Cerebellar cortex (tissue), 1 donor: Measurements from ENCODE around the gene TNS4.

Source experiments
- DNase-seq: peaks from one replicate; pipeline ENCODE4 v3.0.0-alpha.2; 2015; ENCODE audit warnings: low spot score

The TNS4 gene

DNA sequence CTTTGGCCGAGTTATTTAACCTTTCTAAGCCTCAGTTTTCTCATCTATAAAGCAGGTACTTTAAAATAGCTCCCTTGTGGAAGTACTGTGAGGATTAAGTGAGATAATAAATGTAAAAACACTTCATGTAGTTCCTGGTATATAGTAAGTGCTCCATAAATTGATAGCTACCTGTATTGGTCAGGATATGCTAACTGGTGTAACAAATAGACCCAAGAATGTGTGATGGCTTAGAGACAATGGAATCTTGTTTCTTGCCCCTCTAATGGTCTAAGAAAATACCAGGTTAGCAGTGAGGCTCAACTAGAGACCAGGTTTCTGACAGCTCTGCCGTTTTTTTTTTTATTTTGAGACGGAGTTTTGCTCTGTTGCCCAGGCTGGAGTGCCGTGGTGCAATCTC is 34.0 kb upstream of the TNS4 start:
- DNase-seq, result no peak

DNA sequence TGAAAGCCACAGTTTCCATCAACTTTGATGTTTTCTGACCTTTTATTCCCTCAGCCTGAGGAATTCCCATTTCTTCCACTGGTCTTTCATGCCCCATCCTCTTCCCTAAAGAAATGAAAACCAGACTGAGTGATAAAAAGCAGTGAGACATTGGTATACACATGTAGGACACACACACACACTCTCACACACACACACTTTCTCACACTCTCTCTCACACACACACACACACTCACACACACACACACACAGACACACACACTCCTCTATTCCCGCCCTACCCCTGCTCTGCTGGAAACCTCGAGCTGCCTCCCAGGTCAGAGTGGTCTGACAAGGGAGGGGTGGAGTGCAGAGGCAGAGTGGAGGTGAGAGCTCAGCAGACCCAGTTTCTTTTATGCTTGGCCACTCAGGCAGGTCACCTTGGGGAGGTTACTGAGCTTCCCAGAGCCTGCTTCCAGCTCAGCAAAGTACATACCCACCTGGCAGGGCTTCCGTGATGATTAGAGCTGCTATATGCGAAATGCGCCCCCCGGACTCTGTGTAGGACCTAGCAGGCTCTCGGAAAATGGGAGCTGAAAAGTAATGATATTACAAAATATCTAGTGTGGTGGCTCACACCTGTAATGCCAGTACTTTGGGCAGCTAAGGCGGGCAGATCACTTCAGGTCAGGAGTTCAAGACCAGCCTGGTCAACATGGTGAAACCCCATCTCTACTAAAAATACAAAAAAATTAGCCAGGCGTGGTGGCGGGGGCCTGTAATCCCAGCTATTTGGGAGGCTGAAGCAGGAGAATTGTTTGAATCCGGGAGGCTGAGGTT is 33.2 kb upstream of the TNS4 start:
- no peak for DNase-seq

DNA sequence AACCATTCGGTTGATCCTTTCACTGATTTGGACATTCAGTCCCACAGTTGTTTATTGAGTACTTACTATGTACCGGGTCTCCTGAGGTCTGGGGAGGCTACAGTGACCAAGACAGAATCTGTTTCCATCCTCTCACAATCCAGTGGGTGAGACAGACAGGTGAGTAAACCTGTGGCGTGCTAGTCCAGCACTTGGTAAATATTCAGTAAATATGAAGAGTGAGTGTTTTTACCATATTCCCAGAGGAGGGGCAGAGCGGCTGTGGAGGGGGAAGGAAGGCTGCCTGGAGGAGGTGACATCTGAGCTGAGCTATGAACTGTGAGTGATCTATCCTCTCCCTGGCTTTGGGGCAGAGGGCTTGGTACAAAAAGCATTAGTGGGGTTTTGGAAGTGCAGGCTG is 32.5 kb upstream of the TNS4 start:
- DNase-seq, result no peak

DNA sequence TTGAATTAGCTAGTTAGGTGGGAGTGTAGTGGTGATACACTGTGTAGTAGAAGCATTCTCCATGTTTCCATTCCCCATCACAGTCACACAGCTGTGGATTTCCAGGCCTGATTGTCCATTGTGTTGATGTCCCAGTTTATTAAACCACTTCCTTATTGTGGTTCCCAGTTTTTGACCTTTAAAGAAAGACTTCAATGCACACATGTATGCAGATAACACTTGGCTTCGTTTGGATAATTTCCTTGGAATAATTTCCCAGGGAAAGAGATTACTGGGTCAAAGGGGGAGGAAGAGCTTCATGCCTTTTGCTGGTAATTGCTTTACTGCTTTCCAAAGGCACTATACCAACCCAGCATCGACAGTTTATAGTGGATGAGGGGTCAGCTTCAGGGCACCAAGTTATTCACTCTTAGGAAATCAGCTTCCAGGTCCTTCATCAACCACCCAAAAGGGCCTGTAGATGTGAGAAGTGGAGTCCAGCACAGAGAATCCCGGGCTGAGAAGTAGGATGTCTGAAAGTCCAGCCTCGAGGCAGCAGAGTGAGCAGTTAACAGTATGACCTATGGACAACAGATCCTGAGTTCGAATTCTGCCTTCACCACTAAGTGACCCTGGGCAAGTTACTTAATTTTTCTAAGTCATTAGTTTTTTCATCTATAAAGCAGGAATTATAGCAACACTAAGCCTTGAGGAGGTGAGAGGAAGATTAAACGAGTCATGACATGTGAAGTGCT is 31.3 kb upstream of the TNS4 start:
- DNase-seq, result no peak

DNA sequence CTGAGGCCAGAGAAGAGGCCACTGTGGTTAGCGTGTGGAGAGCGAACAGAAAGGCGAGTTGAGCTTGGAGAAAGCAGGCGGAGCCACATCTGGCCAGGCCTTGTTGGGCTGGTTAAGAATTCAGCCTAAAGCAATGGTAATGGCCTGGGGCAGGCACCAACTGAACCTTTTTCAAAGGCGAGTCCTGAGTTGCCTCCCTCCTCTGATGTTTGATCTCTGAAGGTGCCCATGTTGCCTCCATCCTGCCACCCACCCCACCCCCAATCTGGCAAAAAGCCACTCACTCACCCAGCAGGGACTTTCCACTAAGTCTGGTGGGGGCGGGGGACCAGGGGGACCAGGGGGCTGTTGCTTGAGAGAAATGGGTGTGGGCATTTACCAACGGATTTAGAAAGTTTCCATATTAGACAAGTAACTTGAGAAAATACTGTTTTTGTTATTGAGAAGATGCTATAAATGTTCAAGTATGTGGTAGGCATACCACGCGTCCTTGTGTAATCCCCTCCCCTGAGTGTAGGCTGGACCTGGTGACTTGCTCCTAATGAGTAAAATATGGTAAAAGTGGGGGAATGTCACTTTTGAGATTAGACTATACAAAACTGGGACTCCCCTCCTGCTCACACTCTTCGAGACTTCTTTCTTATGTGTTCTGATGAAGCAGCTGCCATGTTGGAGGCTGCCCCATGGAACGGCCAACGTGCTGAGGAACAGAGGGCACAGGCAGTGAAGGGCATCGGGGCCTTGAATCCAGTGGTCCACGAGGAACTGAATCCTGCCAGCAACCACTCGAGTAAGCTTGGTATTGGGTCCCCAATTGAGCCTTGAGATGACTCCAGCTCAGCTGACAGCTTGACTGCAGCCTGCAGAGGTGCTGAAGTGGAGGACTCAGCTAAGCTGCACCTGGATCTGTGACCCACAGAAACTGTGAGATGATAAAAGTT is 29.9 kb upstream of the TNS4 start:
- DNase-seq, result no peak

DNA sequence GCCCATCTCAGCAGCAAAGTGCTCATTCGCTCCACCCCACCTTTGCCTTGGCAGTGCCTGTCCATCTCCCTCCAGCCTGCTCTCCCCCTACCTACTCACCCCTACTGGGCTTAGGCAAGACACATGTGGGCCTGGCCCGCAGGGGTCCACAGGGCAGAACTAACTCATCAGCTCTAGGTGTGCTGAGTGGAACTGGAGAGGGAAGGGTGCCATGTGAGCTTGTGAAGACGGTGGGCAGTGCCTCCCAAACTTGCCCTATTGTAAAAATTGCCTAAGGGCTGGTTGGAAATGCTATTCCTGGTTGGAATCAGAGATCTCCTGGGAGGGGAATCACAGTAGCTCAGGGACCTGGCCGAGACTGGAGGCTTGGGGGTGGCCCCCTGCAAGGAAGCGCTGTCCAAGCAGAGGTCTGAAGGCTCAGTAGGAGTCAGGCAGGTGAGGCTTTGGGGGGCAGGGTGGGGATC is 29.1 kb upstream of the TNS4 start:
- no peak for DNase-seq

DNA sequence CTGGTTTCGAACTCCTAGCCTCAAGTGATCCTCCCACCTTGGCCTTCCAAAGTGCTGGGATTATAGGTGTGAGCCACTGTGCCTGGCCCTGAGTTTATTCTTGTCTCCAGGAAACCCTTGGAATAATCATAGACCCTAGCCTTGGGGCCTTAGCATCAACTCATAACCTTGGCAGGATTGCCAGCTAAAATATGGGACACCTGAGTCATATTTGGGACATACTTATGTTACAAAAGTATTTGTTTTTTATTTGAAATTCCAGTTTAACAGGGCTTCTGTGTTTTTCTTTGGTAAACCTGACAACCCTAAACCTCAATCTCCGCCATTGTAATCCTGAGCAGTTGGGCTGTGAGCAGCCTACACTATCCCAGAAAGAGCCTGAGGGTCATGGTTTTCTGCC is 28.6 kb upstream of the TNS4 start:
- no peak for DNase-seq

DNA sequence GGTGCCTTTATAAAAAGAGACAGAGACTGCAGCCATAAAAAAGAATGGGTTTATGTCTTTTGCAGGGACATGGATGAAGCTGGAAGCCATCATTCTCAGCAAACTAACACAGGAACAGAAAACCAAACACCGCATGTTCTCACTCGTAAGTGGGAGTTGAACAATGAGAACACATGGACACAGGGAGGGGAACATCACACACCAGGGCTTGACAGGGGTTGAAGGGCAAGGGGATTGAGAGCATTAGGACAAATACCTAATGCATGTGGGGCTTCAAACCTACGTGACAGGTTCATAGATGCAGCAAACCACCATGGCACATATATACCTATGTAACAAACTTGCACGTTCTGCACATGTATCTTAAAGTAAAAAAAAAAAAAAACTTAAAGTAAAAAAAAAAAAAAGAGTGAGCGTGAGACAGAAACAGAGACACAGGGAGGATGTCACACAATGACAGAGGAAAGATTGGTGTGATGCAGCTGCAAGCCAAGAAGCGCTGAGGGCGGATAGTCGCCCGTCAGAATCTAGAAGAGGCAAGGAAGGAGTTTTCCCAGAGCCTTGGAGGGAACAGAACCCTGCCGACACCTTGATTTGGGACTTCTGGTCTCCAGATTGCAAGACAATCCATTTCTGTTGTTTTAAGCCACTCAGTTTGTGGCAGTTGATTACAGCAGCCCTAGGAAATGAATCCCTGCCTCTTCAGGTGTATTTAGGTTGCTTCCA is 27.4 kb upstream of the TNS4 start:
- no peak for DNase-seq

DNA sequence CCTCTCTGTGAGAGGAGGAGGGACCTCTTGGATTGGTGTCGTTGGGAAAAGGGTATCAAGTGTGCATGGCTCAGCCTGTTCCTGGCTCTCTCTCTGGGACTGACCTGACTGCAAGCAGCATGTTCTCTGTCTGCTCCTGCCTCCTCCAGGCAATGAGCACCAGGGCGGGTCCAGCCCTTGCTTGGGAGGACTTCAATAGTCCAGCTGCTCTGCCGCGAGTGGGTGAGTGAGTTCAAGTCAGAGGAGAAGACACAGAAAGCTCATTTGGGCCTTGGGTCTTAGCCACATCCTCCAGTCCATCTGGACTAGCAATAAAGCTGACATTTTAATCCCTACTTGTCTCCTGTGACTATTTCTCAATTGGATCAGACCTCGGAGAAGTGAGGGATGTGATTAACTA is 25.2 kb upstream of the TNS4 start:
- no peak for DNase-seq

DNA sequence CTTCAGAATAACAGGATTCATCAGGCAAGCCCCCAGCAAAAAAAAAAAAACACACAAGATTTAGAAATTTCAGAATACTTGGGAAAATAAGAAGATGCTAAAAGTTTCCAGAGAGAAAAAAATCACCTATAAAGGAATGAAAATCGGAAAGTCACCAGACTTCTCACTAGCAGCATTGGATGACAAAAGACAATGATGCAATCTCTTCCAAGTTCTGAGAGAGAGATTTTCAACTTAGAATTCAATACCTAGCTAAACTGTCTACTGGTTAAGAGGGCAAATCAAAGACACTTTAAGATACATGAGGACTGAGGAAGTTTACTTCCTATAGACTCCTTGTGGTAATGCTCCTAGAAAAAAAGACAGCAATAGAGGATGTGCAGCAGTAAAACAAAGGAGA is 23.9 kb upstream of the TNS4 start:
- DNase-seq, result no peak

DNA sequence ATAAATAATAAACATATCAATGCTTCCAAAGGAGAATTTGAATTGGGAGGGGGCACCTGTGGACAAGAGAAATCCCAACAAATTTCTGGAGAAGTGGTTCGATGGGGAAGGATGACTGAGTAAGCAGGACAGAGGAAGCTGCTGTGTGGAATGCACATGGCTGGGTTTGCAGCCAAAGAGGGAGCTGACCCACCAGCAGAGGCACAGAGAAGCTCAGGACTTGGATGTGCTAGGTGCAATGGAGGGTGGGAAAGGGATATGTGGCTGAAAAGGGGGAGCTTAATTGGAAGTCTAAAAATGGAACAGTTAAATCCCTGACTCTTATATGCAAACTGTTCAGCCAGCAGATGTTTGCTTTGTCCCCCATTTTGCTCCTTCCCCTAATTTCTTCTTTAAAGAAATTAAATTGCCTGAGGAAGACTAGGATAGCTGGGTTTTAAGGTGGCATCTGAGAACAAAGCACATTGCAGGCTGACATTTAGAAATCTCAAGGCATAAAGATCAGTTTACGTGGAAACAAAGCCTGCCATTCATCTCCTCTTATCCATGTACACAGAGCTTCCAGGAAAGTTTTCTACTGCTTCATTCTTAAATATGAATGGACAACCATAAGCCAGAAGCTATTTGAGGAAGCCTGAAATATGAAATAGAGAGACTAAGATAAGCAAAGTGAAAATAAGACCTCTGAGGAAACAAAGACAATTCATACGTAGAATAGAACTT is 23.0 kb upstream of the TNS4 start:
- DNase-seq, result no peak

DNA sequence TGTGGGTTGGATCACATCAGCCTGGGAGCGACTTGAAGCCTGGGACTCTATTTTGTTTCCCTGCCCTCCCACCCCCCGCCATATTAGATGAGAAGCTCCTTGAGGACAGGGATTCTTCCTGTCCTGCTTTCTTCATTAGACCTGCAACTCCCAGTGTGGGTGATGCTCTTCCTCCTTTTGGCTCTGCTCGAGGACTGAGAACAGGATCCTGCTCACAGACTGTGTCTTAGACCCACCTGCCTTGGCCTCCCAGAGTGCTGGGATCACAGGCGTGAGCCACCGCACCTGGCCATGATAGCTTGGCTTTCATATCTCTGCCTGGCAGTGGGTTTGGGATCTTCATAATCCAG is 21.5 kb upstream of the TNS4 start:
- DNase-seq, result no peak

DNA sequence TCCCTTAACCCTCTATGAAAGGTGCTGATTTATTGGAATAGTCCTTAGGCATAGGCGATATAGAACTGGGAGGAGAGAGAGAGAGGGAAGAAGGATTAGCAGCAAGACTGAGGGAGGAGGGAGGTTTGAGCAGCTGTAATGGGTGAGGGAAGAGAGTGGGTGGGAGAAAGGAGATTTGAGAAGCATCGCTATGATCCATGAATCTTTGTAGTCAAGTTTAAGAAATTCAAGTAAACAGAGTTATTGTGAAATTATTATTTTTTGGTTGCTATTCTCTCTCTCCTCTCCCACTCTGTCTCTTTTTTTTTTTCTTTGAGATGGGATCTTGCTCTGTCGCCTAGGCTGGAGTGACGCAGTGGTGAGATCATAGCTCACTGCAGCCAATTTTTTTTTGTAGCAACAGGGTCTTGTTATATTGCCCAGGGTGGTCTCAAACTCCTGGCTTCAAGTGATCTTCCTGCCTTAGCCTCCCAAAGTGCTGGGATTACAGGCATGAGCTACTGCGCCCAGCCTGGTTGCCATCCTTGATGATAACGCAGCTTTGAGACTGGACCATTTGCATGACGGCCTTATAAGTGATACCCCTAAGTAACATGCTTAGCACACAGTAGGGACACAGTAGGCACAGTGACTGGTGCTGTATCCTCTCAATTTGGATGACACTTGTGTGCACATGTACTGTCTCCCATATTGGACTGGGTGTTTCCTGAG is 21.0 kb upstream of the TNS4 start:
- DNase-seq, result no peak

DNA sequence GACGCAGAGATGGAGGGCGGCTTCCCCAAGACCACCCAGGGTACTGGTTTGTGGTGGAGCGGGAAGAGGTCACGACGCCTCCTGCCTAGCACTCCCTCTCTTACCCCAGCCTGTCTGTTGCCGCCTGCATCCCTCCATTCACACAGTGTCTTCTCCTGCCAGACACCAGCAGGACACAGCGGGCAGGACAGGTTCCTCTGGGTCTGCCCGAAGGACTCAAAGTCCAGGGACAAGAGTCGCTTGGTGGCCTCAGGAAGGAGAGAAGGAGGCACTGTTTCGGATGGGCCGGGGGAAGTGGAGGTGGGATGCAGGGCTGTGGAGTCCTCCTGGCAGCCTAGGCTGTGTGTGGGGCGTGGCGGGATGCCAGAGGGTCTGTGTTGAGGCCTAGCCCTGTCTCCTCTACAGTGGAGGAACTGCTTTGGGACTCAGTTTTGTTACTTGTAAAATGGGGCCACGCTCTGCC is 19.6 kb upstream of the TNS4 start:
- no peak for DNase-seq

DNA sequence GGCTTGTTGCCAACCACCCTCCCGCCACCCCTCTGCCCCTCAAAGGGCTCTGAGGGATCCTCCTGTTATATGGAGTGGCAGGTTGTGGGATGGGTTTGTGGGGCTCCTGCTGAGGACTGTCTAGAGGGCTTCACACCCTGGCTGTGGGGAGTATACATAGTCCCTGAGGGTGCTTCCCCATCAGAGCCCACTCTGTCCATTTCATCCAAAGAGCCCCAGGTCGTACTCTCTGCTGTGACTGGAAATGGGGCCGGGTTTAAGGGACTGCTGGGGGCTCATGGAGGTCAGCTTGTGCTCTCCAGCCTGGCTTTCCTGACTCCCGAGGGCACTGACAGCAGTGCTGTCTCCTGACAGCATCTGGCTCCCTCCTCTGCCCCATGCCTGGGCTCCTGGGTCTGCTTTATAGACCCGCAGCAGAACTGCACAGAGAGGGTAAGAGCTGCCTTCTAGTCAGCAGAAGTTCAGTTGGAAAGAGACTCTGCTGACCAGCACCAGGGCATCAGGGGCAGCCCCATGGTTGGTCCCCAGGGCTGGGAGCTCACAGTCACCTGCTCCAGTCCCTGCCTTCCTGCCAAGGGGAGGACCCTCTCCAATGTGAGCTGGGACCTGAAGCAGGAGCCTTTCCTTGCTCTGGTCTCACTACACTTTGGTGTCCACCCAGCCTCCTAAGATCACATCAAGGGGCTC is 17.8 kb upstream of the TNS4 start:
- no peak for DNase-seq

DNA sequence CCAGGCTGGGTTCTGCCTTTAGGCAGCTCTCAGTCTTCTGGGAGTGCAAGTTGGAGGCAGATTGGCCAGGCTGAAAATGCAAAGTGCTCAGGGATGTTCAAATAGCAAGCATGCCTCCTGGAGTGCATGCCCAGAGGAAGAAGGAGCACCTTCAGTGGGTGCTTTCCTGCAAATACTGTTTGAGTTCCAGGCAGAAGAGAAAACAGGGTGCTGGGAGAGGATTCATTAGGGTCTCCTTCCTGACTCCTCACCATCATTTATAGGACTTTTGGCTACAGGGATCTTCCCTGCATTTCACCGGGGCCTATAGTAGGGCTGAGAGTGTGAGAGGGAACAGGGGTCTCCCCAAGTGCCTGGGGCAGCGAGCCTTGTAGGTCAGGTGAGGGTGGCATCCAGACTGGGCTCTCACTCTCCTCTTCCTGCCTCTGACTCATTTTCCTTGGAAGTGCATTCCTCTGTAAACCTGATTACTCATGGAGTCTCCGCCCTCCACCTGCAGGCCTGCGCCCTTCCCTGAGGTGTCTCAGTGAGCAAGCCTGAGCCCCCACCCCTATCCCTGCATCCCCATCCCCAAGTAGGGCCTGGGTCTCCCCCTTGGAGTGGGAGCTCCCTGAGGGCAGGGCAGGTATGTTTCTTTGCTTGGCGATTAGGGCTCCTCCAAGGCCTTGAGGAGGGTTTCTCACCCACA is 17.1 kb upstream of the TNS4 start:
- DNase-seq, result no peak

DNA sequence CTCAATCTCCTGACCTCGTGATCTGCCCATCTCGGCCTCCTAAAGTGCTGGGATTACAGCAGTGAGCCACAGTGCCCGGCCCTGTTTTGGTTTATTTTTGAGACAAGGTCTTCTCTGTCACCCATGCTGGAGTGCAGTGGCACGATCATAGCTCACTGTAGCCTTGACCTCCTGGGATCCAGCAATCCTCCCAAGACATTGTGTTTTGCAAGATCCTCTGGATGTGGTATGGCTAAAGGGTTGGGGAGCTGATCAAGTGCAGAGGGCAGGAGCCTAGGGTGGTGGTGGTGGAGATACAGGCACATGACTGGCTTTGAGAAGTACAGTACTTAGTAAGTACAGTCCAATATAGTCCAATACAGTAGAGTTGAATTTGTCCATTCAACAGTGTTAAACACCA is 16.6 kb upstream of the TNS4 start:
- no peak for DNase-seq

DNA sequence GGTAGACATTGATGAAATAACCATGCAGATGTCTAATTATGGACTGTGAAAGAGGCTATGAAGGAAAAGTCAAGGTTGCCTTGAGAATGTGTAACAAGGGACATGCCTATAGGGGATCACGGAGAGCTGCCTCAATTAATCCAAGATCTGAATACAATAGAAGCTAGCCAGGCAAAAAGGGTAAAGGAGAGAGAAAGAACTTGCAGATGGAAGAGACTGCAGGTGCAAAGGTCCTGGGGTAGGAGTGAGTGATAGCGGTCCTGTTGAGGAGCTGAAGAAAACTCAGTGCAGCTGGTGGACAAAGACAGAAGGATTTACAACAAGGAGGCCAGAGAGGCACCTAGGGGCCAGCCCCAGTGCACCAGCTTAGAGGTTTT is 15.9 kb upstream of the TNS4 start:
- DNase-seq, result no peak

DNA sequence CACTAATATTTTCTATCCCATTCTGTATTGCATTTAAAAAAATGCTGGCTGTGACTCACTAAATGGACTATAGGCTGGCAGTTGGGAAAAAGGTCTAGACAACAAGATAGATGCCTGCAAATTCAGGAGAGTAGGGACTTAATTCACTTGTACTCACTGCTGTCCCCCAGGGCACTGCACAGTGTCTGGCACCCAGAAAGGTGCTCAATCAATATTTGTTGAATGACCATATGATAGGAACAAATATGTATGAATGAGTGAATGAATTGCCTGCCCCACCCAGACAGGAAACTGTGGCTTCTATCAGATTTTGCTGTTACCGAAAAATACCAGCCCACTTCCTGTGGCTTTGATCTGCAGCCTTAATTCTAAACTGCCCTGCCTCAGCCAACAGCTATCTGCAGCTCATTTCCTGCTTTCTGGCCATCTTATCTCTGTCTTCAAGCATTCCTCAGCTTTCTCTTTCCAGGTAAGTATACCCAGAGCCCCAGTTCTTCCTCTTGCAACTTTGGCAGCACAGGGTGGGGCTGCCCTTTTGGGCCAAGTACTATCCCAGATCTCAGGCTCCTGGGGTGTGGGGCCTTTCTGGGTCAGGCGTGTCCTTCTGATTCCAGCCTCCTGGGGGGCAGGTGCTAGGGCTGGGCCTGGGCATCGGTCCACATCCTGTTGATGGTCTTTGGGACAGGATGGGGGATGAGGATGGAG is 15.3 kb upstream of the TNS4 start:
- no peak for DNase-seq
